ENCODE measurements around the gene MON1A.

MON1A gene

DNA sequence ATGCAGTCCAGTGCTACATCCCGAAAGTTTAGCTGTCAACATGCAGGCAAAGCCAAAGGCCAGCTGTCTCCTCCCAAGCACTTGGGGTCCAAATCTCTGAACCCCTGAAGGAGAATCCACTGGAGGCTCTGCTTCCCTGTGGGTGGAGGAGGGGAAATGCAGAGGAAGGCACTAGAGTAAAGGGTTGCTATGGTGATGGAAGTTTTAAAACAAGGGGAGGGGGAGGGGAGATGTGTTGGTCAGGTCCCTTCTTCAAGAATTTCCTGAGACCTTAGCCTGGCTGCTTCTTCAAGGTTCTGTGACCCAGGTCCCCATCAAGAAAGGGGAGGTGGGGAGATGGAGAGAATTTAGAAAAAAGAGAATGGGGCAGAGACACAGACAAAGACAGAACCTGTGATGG lies 62.2 kb downstream of the MON1A start:
- FAIRE-seq (no peak), DNase-seq (ENCODE audit: insufficient read length) (no peak)
- no peak for TF ChIP-seq POLR2A (IDR thresholded peaks at IDR 0.05; ENCODE audit: low read depth, low read length)
- TF ChIP-seq POLR2AphosphoS5 (IDR thresholded peaks at IDR 0.05; ENCODE audit: low read depth, low read length) = no peak
- TF ChIP-seq TAF1 (IDR thresholded peaks at IDR 0.05; ENCODE audit: borderline replicate concordance, low read depth, low read length) = no peak

DNA sequence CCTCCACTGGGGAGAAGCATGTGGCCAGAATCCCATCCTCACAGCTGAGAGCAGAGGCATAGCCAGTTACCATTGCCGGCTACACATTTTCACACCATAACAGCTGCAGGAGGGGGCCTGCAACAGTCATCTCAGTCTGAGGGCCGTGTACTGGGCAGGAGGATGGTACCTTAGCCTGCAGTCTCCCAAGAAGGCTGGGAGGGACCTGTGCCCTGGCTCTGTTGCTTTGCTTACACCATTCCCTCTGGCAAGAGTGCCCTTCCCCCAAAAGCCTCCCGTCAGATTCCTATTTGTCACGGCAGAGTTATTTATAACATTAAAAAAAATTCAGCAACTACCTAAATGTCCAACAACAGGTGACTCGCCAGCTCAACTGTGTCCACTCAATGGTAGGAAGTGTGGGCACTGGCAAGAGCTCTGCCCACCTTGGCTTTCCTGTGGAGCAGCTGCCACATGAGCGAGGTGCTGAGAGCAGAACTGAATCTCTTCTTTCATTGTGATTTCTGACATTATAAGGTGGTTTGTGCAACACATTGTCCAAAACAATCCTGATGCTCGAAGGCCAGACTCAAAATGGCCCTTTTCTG lies 64.3 kb downstream of the MON1A start:
- FAIRE-seq = no peak
- TF ChIP-seq TAF1 (IDR thresholded peaks at IDR 0.05; ENCODE audit: borderline replicate concordance, low read depth, low read length) (no peak), POLR2A (IDR thresholded peaks at IDR 0.05; ENCODE audit: low read depth, low read length) (no peak), POLR2AphosphoS5 (IDR thresholded peaks at IDR 0.05; ENCODE audit: low read depth, low read length) (no peak)
- no peak for DNase-seq (ENCODE audit: insufficient read length)

DNA sequence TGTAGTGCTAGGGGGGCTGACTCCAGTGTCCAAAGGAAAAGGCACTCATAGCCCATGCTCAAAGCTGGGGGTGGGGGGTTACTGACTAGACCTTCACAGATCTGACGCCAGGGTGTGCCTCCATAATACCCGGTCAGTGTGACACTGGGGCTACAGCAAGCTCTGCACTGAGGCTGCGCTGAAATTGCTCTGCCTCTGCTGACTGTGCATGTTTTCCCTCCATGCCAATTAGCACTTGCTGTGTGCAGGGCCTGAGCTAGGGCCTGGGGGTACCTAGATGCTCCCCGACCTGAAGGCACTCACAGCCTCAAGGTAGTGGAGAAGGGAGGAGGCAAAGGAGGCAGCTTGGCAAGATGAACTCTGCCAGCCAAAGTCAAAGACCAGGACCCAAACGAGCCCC lies 65.1 kb downstream of the MON1A start:
- FAIRE-seq = no peak
- DNase-seq (ENCODE audit: insufficient read length) = no peak
- no peak for TF ChIP-seq POLR2AphosphoS5 (IDR thresholded peaks at IDR 0.05; ENCODE audit: low read depth, low read length)
- no peak for TF ChIP-seq TAF1 (IDR thresholded peaks at IDR 0.05; ENCODE audit: borderline replicate concordance, low read depth, low read length)
- TF ChIP-seq POLR2A (IDR thresholded peaks at IDR 0.05; ENCODE audit: low read depth, low read length) = no peak

DNA sequence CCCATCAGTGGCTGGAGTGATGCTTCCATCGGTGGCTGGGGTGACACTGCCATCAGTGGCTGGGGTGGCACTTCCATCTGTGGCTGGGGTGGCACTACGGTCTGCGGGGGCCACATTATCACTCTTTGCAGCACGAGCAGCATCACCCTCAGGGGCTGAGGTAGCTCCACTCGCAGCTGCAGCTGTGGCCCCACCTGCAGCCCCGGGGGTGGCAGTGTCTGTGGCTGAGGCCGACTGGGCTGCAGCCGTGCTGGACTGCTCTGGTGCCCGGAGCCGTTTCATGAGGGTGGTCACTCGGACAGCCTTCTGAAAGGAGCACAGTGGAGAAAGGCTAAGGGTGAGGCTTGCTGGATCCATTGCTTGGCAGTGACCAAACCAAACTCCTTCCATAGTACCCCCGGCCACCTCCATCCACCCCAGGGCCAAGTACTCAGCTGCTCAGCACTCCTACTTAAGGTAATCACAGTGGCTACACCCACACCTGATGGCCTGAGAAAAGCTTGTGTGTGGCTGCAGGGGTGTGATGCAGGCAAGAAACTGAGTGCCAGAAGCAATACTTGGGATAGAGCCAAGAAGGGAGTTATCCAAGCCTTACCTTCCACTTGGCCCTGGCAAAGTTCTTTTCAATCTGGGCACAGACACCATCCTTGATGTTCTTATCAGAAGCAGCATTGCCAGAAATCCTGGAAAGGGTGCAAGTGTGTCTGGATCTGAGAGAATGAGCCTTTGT lies 69.9 kb downstream of the MON1A start:
- FAIRE-seq (no peak), DNase-seq (ENCODE audit: insufficient read length) (no peak)
- TF ChIP-seq TAF1 (IDR thresholded peaks at IDR 0.05; ENCODE audit: borderline replicate concordance, low read depth, low read length) (no peak), POLR2A (IDR thresholded peaks at IDR 0.05; ENCODE audit: low read depth, low read length) (no peak), POLR2AphosphoS5 (IDR thresholded peaks at IDR 0.05; ENCODE audit: low read depth, low read length) (no peak)
